GM19351 (cell line): ENCODE data around the gene ACTRT3.

Experiments
- ATAC-seq: cut with Tn5 transposase; IDR thresholded peaks from one replicate; pipeline ENCODE4 v1.9.1; 2021; ENCODE audit warnings: mild to moderate bottlenecking, moderate library complexity; ENCODE audit not compliant: unreplicated experiment

The ACTRT3 gene

GRCh38 chr3:169769287-169770181 lies at the start of gene ACTRT3:
TSS of gene ACTRT3 (minus strand) at chr3:169769561. CDS start at chr3:169769520, 41 bp downstream.
- peak; percentile 29 for ATAC-seq

DNA sequence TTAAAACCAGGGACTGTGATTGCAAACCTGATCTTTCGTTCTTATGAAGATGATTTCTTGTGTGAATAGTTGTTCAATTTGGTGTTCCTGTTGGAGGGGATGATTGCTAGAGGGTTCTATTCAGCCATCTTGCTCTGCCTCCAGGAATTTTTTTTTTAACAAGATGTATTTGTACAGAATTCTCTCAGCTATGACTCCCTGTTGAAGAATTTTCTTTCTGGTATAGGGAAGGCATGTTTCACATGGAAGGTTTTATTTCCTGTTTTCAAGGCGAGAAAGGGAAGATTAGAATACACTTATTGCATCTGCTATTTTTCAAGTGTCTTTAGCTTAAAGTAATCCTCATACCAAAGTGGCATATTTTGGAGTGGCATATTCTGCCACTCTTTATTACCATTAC lies 49.0 kb upstream of the ACTRT3 start:
- ATAC-seq = no peak

- ATAC-seq = no peak
These were observed 46.3 kb upstream of the ACTRT3 start for GRCh38 chr3:169815590-169816150.

DNA sequence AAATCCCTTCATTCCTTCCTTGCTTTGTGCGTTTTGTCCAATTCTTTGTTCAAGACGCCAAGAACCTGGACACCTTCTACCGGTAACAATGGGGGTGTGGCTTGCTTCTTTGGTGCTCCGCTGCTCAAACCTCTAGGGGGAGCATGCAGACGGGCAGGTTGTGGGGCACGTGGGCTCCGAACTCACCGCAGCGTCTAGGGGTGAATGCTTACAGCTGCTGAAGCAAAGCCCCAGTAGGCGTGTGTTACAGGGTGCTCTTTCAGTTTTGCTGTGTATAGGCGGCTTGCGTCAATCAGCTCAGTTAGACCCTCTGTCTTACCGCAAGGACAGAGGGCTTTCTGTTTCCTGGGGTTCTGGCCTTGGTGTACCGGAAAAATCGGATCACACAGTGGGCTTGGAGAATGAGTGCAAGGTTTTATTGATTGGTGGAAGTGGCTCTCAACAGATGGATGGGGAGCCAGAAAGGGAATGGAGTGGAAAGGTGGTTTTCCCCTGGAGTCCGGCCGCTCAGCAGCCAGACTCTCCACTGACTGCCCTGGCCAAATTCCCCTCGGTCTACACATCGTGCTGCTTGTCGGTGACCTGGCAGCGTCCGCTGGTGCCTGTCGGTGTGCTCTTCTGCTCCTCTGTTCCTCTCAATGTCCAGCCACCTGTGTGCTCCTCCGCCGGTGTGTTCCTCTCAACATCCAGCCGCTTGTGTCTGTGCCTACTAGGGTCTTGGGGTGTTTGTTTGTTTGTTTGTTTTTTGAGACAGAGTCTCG lies 44.6 kb upstream of the ACTRT3 start:
- peak; percentile 86 for ATAC-seq

DNA sequence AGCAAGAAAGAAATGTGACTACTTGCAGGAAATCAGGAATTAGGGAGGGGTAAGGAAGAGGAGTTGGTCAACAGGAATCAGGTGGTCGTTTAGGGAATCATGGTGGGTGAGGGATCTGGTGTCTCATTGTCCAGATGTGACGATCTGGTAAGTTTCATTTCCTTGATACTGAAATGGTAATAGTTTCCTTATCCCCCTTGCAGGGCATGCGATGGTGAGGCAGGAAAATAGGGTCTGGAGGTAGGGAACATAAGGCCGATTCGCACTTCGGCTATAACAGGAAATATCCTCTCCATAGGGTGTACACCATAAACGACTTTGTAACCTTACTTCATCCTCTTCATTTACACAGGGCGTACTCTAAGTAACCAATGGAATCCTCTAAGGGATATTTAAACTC lies 43.9 kb upstream of the ACTRT3 start:
- no peak for ATAC-seq

GRCh38 chr3:169812332-169813235 lies 43.2 kb upstream of the ACTRT3 start, which contains the start of the genes LRRC34 and LRRIQ4:
TSS of gene LRRC34 (minus strand) at chr3:169812904. CDS start at chr3:169812548, 356 bp downstream.
TSS of gene LRRIQ4 (plus strand) at chr3:169812870. CDS start at chr3:169821922, 9,052 bp downstream.
- ATAC-seq = peak; percentile 62

DNA sequence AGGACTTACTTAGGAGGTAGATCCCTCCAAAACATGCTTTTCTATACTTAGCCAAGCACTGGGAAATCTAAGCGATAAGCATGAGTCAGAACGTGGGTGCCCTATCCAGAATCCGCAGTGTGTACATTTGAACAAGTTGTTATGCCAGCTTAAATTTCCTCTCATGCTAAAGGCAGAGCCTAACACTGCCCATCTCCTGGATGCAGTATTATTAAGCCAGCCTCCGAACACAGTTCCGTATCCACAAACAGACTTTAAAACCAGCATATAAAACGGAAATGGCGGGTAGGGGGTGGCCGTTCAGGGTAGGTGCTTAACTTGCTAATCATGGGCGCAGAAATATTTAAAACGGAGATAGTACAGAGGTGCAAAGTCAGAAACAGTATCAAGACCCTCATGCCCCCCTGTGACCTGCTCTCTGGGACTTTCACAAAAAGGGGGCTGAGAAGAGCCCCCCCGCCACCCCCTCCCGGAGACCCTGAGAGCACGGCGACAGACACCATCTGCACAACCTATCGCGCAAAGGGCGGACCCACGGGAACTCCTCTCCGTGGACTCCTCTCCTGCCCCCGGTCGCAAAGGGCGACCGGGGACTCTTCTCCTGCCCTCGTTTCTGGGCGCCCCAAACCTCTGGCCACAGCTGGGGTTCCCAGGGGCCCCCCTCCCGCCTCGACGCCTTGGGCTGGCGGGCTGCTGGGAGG lies 42.4 kb upstream of the ACTRT3 start:
- ATAC-seq = peak; percentile 9

- no peak for ATAC-seq
These were observed 40.0 kb upstream of the ACTRT3 start for GRCh38 chr3:169809230-169809795.

- no peak for ATAC-seq
These were observed 35.3 kb upstream of the ACTRT3 start for GRCh38 chr3:169804681-169805080.

DNA sequence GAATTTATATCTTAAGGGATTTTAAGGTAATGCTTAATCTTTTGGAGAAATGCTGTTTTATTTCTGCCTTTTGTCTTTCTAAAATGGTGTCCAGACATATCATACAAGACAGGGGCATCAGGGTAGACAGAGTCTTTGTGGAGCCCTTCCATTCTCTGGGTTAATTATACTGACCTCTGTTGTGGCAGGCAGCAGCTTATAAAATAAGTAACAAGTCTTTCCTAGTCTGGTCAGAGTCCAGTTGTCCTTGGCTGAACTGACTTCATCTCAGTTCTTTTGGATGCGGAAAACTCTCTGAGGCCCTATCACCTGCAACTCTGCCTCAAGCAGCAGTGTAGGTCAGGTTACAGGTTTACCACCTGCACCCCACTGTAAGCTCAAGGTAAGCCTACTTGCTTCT lies 23.0 kb upstream of the ACTRT3 start:
- ATAC-seq = no peak

DNA sequence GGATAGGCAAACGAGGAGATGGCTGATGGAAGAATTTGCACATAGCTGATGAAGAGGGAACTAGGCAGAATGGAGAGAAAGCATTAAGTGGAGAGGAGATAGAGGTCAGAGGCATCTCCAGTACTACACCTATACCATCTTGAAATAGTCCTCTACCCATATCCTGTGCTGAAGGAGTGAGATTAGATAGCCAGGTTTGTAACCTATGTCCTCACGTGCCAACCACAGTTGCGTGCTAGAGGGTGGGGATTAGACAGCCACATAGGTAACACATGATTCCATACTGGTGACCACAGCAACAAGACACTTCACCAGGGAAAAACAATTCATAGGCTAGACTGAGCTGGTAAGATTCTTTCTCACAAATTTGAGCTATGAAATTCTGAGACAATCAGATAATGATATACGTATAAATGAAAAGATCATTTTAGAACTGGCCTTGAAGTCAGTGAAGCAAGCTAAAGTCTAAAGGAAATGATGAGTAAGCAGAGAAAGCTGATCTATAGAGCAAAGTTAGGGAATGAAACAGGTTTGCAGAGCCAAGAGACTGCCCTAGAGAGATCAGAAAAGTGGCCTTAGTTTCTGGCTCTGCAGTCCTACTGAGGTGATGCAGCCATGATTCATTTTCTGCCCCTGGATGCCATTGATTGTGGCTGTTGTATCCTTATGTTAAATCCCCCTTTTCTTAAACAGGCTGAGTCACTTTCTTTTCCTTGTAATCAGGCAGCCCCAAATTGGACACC lies 21.5 kb upstream of the ACTRT3 start:
- ATAC-seq = no peak

GRCh38 chr3:169790219-169790618 lies 20.9 kb upstream of the ACTRT3 start:
- ATAC-seq = no peak

DNA sequence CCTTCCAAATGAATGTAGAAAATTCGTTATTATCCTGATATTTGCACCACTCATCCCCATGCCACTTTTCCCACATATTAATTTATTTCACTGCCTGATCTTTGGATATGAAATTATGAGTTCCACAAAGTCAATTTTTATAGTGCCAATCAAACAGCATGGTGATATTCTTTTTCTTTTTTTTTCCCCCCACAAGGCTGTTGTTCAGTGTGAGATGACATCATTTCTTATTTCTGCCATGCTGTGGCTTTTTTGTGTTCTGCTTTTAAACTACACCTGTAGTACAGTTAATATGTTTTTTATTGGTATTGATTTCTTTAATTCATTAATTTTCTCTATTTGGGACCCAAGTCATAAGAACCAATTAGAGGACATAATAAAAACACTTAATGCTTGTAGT lies 18.4 kb upstream of the ACTRT3 start:
- no peak for ATAC-seq

- no peak for ATAC-seq
These were observed 17.8 kb upstream of the ACTRT3 start for GRCh38 chr3:169787120-169787519.

DNA sequence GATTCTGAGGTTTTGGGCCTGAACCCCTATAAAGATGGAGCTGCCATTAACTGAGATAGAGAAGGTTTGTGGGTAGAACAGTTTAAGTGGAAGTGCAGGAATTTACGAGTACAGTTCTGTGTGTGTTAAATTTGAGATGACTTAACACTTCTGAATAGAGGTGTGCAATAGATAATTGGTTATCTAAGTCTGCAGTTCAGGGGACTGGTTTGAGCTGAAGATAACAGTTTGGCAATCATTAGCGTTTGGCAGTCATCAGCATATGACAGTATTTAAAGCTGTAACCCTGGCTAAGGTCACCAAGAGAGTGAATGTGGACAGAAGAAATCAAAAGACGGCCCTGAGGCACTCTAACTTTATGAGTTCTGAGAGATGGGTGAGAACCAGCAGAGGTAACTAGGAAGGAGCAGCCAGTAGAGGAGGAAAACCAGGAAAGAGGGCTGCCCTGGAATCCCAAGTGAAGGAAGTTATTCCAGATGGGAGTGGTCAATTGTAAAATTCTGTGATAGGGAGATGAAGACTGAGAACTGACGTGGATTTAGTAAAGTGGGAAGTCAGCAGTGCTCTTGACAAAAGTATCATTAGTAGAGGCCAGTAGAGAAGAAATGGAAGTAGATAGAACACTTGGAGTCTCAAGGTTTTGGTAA lies 12.0 kb upstream of the ACTRT3 start:
- no peak for ATAC-seq

- no peak for ATAC-seq
These were observed 11.4 kb upstream of the ACTRT3 start for GRCh38 chr3:169780742-169781141.

GRCh38 chr3:169777822-169778221 lies 8.5 kb upstream of the ACTRT3 start:
- no peak for ATAC-seq

- no peak for ATAC-seq
These were observed 4.8 kb upstream of the ACTRT3 start for GRCh38 chr3:169774186-169774585.
